ENCODE data around the gene PAX8.

DNA sequence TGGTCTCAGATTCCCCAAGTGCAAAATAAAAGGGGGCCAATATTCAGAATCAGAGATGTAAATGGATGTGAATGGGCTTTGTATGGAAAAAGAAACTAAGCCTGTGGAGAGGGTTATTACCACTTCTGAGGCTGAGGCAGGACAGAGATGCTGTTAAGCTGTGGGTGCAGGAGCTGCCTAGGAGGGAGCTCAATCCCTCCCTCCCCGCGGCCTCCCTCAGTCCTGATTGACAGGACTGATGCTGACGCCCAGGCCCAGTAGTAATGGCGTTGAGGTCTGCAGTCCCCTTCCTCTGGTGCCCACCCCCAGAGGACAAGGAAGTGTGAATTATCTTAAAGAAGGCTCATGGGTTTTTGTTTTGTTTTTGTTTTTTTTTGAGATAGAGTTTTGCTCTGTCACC is 64.6 kb downstream of the PAX8 start:
- TF ChIP-seq, protein P1, sequence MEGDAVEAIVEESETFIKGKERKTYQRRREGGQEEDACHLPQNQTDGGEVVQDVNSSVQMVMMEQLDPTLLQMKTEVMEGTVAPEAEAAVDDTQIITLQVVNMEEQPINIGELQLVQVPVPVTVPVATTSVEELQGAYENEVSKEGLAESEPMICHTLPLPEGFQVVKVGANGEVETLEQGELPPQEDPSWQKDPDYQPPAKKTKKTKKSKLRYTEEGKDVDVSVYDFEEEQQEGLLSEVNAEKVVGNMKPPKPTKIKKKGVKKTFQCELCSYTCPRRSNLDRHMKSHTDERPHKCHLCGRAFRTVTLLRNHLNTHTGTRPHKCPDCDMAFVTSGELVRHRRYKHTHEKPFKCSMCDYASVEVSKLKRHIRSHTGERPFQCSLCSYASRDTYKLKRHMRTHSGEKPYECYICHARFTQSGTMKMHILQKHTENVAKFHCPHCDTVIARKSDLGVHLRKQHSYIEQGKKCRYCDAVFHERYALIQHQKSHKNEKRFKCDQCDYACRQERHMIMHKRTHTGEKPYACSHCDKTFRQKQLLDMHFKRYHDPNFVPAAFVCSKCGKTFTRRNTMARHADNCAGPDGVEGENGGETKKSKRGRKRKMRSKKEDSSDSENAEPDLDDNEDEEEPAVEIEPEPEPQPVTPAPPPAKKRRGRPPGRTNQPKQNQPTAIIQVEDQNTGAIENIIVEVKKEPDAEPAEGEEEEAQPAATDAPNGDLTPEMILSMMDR (IDR thresholded peaks at IDR 0.05): no peak
- TF ChIP-seq POLR2A (IDR thresholded peaks at IDR 0.05; ENCODE audit: low read depth): no peak
- no peak for TF ChIP-seq EP300 (IDR thresholded peaks at IDR 0.05)
